ENCODE results near the gene DEPP1.

Gene DEPP1

GRCh38 chr10:44931621-44932516, 46.7 kb downstream of the DEPP1 start:
- DNase-seq = no peak

GRCh38 chr10:44930904-44931620, 47.5 kb downstream of the DEPP1 start:
- DNase-seq = no peak

GRCh38 chr10:44929356-44930255, 49.0 kb downstream of the DEPP1 start:
- DNase-seq = no peak

GRCh38 chr10:44928462-44928861, 50.1 kb downstream of the DEPP1 start:
- no peak for DNase-seq

GRCh38 chr10:44927352-44927751, 51.3 kb downstream of the DEPP1 start:
- no peak for DNase-seq

- DNase-seq = no peak
These were observed 51.8 kb downstream of the DEPP1 start for GRCh38 chr10:44926751-44927351.
